H9 (cell line): ENCODE measurements around the gene PRXL2C. TPM values are rescaled to one million over a fixed set of nuclear protein-coding genes. Genes with fewer than 3 reads are reported as not detected.
A peak's percentile ranks its signal among the peaks of the same experiment; 100 is the strongest.

Experiments
- DNase-seq: peaks from one replicate; pipeline ENCODE4 v3.0.0-alpha.2; 2017
- H2AFZ ChIP-seq: one replicate; pipeline ENCODE4 v1.6.1; 2013; ENCODE audit warnings: mild to moderate bottlenecking, low read length, control low read depth, moderate library complexity
- H2AK5ac ChIP-seq: 2 replicates; pipeline ENCODE4 v1.6.1; 2013; ENCODE audit warnings: low read length, control low read depth, mixed read lengths; ENCODE audit not compliant: insufficient read length
- H2BK120ac ChIP-seq: one replicate; pipeline ENCODE4 v1.6.1; 2013; ENCODE audit warnings: low read depth, mild to moderate bottlenecking, low read length, control low read depth, inconsistent platforms; ENCODE audit not compliant: poor library complexity, severe bottlenecking
- H2BK12ac ChIP-seq: 2 replicates; pipeline ENCODE4 v1.6.1; 2013; ENCODE audit warnings: low read length, control low read depth, mixed read lengths, low read depth; ENCODE audit not compliant: insufficient read length
- H2BK15ac ChIP-seq: 2 replicates; pipeline ENCODE4 v1.6.1; 2013; ENCODE audit warnings: low read depth, low read length, control low read depth
- H2BK20ac ChIP-seq: one replicate; pipeline ENCODE4 v1.6.1; 2013; ENCODE audit warnings: low read depth, mild to moderate bottlenecking, low read length, control low read depth, inconsistent platforms; ENCODE audit not compliant: poor library complexity, severe bottlenecking
- H2BK5ac ChIP-seq: 2 replicates; pipeline ENCODE4 v1.6.1; 2013; ENCODE audit warnings: low read length, control low read depth, mixed read lengths; ENCODE audit not compliant: insufficient read length
- H3K14ac ChIP-seq: 2 replicates; pipeline ENCODE4 v1.6.1; 2013; ENCODE audit warnings: low read length, control low read depth; ENCODE audit not compliant: insufficient read depth
- H3K18ac ChIP-seq: 2 replicates; pipeline ENCODE4 v1.6.1; 2013; ENCODE audit warnings: low read depth, mild to moderate bottlenecking, mixed read lengths, low read length, control low read depth; ENCODE audit not compliant: insufficient read length
- H3K23ac ChIP-seq: 2 replicates; pipeline ENCODE4 v1.6.1; 2013; ENCODE audit warnings: low read length, control low read depth, mixed read lengths, low read depth; ENCODE audit not compliant: insufficient read length
- H3K23me2 ChIP-seq: 2 replicates; pipeline ENCODE4 v1.6.1; 2013; ENCODE audit warnings: low read depth, mild to moderate bottlenecking, mixed read lengths, low read length, control low read depth; ENCODE audit not compliant: insufficient read length, poor library complexity, severe bottlenecking
- H3K27ac ChIP-seq: 2 replicates; pipeline ENCODE4 v1.5.1; 2013; ENCODE audit warnings: low read length, control low read depth, mixed read lengths, low read depth; ENCODE audit not compliant: insufficient read length
- H3K27me3 ChIP-seq: 2 replicates; pipeline ENCODE4 v1.6.1; 2013; ENCODE audit warnings: low read length, control low read depth, inconsistent platforms; ENCODE audit not compliant: insufficient read depth
- H3K4ac ChIP-seq: 2 replicates; pipeline ENCODE4 v1.6.1; 2013; ENCODE audit warnings: low read depth, mild to moderate bottlenecking, control low read depth, inconsistent platforms, low read length, moderate library complexity
- H3K4me1 ChIP-seq: 2 replicates; pipeline ENCODE4 v1.6.1; 2013; ENCODE audit warnings: low read length, control low read depth, inconsistent platforms; ENCODE audit not compliant: insufficient read depth
- H3K4me2 ChIP-seq: 2 replicates; pipeline ENCODE4 v1.6.1; 2013; ENCODE audit warnings: low read length, control low read depth, mixed read lengths; ENCODE audit not compliant: insufficient read length, insufficient read depth
- H3K56ac ChIP-seq: 2 replicates; pipeline ENCODE4 v1.6.1; 2013; ENCODE audit warnings: low read depth, mild to moderate bottlenecking, mixed read lengths, low read length, control low read depth; ENCODE audit not compliant: insufficient read length
- H3K79me1 ChIP-seq: 2 replicates; pipeline ENCODE4 v1.6.1; 2013; ENCODE audit warnings: low read depth, mild to moderate bottlenecking, moderate library complexity, low read length, control low read depth, inconsistent platforms; ENCODE audit not compliant: insufficient read depth, poor library complexity, severe bottlenecking
- H3K79me2 ChIP-seq: 2 replicates; pipeline ENCODE4 v1.6.1; 2013; ENCODE audit warnings: low read length, control low read depth, inconsistent platforms; ENCODE audit not compliant: insufficient read depth
- H3K9ac ChIP-seq: 2 replicates; pipeline ENCODE4 v1.6.1; 2013; ENCODE audit warnings: low read length, control low read depth, mixed read lengths; ENCODE audit not compliant: insufficient read length; ENCODE audit errors: extremely low read depth
- H3K9me3 ChIP-seq: one replicate; pipeline ENCODE4 v1.6.1; 2013; ENCODE audit warnings: low read depth, low read length, inconsistent platforms; ENCODE audit not compliant: control insufficient read depth
- H3T11ph ChIP-seq: one replicate; pipeline ENCODE4 v1.6.1; 2013; ENCODE audit warnings: mild to moderate bottlenecking, low read length, control low read depth, inconsistent platforms
- H4K20me1 ChIP-seq: one replicate; pipeline ENCODE4 v1.6.1; 2013; ENCODE audit not compliant: control insufficient read depth, insufficient read length, insufficient read depth
- H4K5ac ChIP-seq: 2 replicates; pipeline ENCODE4 v1.6.1; 2013; ENCODE audit warnings: low read depth, mild to moderate bottlenecking, mixed read lengths, low read length, control low read depth; ENCODE audit not compliant: insufficient read length
- H4K8ac ChIP-seq: replicated peaks from 2 replicates; pipeline ENCODE4 v1.6.1; 2013; ENCODE audit warnings: low read length, control low read depth, mixed read lengths, low read depth; ENCODE audit not compliant: insufficient read length
- H4K91ac ChIP-seq: 2 replicates; pipeline ENCODE4 v1.6.1; 2013; ENCODE audit warnings: low read depth, mild to moderate bottlenecking, moderate library complexity, mixed read lengths, low read length, control low read depth; ENCODE audit not compliant: insufficient read length
- H3K27ac Mint-ChIP-seq, 3 experiments: 2 replicates in 2 of 3; 3 replicates in 1 of 3; pipeline ENCODE4 v1.8.0; 2020 to 2021; ENCODE audit warnings: mixed read lengths in 3 of 3, mild to moderate bottlenecking in 1 of 3, moderate library complexity in 1 of 3
- H3K27me3 Mint-ChIP-seq: 2 replicates; pipeline ENCODE4 v1.8.0; 2021; ENCODE audit warnings: low read depth, mild to moderate bottlenecking, moderate library complexity, mixed read lengths
- H3K36me3 Mint-ChIP-seq, 3 experiments: 2 replicates in 2 of 3; 3 replicates in 1 of 3; pipeline ENCODE4 v1.8.0; 2020 to 2021; ENCODE audit warnings: low read depth in 3 of 3, mixed read lengths in 3 of 3; ENCODE audit not compliant: insufficient read depth in 1 of 3
- H3K4me1 Mint-ChIP-seq, 2 experiments: 2 replicates each; pipeline ENCODE4 v1.8.0; 2020; ENCODE audit warnings: mixed read lengths in 2 of 2
- H3K4me3 Mint-ChIP-seq, 2 experiments: 2 replicates in 1 of 2; 3 replicates in 1 of 2; pipeline ENCODE4 v1.8.0; 2020 to 2021; ENCODE audit warnings: mild to moderate bottlenecking in 2 of 2, mixed read lengths in 2 of 2, moderate library complexity in 1 of 2
- H3K9me3 Mint-ChIP-seq, 2 experiments: 2 replicates in 1 of 2; 3 replicates in 1 of 2; pipeline ENCODE4 v1.8.0; 2020; ENCODE audit warnings: mild to moderate bottlenecking in 2 of 2, mixed read lengths in 2 of 2, moderate library complexity in 1 of 2
- CTCF ChIP-seq: fragments of 200-600 bp; sonication (generic); conservative IDR thresholded peaks from 3 replicates; pipeline ENCODE4 v1.8.0; 2021; ENCODE audit warnings: antibody characterized with exemption, mild to moderate bottlenecking
- WGBS: extraction: QIAGEN DNeasy Blood & Tissue Kit; methylation state at CpG from one replicate; pipeline ENCODE4 v1.1.7; 2013; ENCODE audit warnings: missing lambda C conversion rate, low lambda C conversion rate, mixed read lengths; ENCODE audit not compliant: insufficient read length; ENCODE audit errors: extremely low coverage; 5-methylcytosine and 5-hydroxymethylcytosine counted together
- total RNA-seq: library from RNA; stranded (reverse); gene quantifications from 2 replicates; pipeline ENCODE4 v1.2.1, GENCODE V29; 2021

The PRXL2C gene
- total RNA-seq, 1 experiment from 2014 or later: 4.7 TPM

- TF ChIP-seq CTCF: no peak
- H2BK120ac ChIP-seq: no peak within 1 kb of the TSS
- no peak within 1 kb of the TSS for H3K4ac ChIP-seq
- no CpG with 5 or more reads among the region's 66 CpGs for WGBS
- no peak within 1 kb of the TSS for H2BK5ac ChIP-seq
- Mint-ChIP-seq H3K36me3 (peaks cover 0 to 2% (median 0%) of the 10 kb centered on the region in 3 experiments; a peak in 1 of 7 replicates), H3K4me1 (peaks cover 26 to 27% of the 10 kb centered on the region in 2 experiments), H3K27me3 (peaks cover 54% of the 10 kb centered on the region), H3K9me3 (no peaks in the 10 kb centered on the region), H3K27ac (peak within 1 kb of the TSS; percentile 95 to 98 (median 97)), H3K4me3 (peak within 1 kb of the TSS; percentile 76 to 89)
- no peak within 1 kb of the TSS for H4K8ac ChIP-seq
- H3T11ph ChIP-seq: no peak within 1 kb of the TSS
- H3K23ac ChIP-seq: no peak within 1 kb of the TSS
- no peaks in the 10 kb centered on the region for H3K79me1 ChIP-seq
- no peak within 1 kb of the TSS for H2AFZ ChIP-seq
- H3K23me2 ChIP-seq: peaks cover 23% of the 10 kb centered on the region
- no peak within 1 kb of the TSS for H2AK5ac ChIP-seq
- H2BK12ac ChIP-seq: no peak within 1 kb of the TSS
- H3K9ac ChIP-seq: peak within 1 kb of the TSS; percentile 13
- peak; percentile 96 for DNase-seq
- H4K5ac ChIP-seq: no peak within 1 kb of the TSS
- H3K9me3 ChIP-seq: no peaks in the 10 kb centered on the region
- H4K91ac ChIP-seq: no peak within 1 kb of the TSS
- peaks cover 4% of the 10 kb centered on the region; the same call in 1 of the 2 replicates for H3K79me2 ChIP-seq
- H2BK15ac ChIP-seq: no peak within 1 kb of the TSS
- no peak within 1 kb of the TSS for H3K14ac ChIP-seq
- no peak within 1 kb of the TSS for H2BK20ac ChIP-seq
- peak within 1 kb of the TSS; percentile 37 for H3K27ac ChIP-seq
- H3K4me1 ChIP-seq: peaks cover 3% of the 10 kb centered on the region; the same call in 1 of the 2 replicates
- H4K20me1 ChIP-seq: no peaks in the 10 kb centered on the region
- H3K56ac ChIP-seq: no peak within 1 kb of the TSS
- peaks cover 3% of the 10 kb centered on the region; the same call in 1 of the 2 replicates for H3K27me3 ChIP-seq
- H3K4me2 ChIP-seq: peak within 1 kb of the TSS; percentile 57
- no peak within 1 kb of the TSS for H3K18ac ChIP-seq
Measured at GRCh38 chr9:96619491-96620180, 35.5 kb downstream of the PRXL2C start, which contains the start of gene CDC14B. TSS of gene CDC14B (minus strand) at chr9:96619843. CDS start at chr9:96619378, 465 bp downstream.
